Upper lobe of left lung (tissue), 6 donors: ENCODE data around the gene RB1. TPM values are rescaled to one million over a fixed set of nuclear protein-coding genes. Genes with fewer than 3 reads are reported as not detected.

Experiments
- ATAC-seq, 2 donors: fragments of 200-7000 bp; cut with Tn5 transposase; one replicate each; pipeline ENCODE4 v1.9.1; 2022; ENCODE audit warnings: mild to moderate bottlenecking in 2 of 2, moderate library complexity in 2 of 2; ENCODE audit not compliant: low FRiP score in 2 of 2
- DNase-seq, 2 donors: peaks; one replicate each; pipeline ENCODE4 v3.0.0-alpha.2; 2019 to 2020
- H3K27ac ChIP-seq, 4 donors: fragments of 200-600 bp; sonication (generic); one replicate each; pipeline ENCODE4 v1.5.1; 2016 to 2019
- H3K27me3 ChIP-seq, 4 donors: fragments of 200-600 bp; sonication (generic); one replicate each; pipeline ENCODE4 v1.5.1; 2017 to 2019
- H3K36me3 ChIP-seq, 4 donors: fragments of 200-600 bp; sonication (generic); one replicate each; pipeline ENCODE4 v1.5.1; 2016 to 2019
- H3K4me1 ChIP-seq, 4 donors: fragments of 200-600 bp; sonication (generic); one replicate each; pipeline ENCODE4 v1.5.1; 2018 to 2019
- H3K4me3 ChIP-seq, 4 donors: fragments of 200-600 bp; sonication (generic); one replicate each; pipeline ENCODE4 v1.5.1; 2017 to 2019; ENCODE audit warnings: mild to moderate bottlenecking in 2 of 4, moderate library complexity in 1 of 4
- H3K9me3 ChIP-seq, 4 donors: fragments of 200-600 bp; sonication (generic); one replicate each; pipeline ENCODE4 v1.5.1; 2018 to 2019
- EP300 ChIP-seq, 4 donors: sonication (generic); formaldehyde crosslinking; IDR thresholded peaks; one replicate each; pipeline ENCODE4 v1.5.1; 2017; ENCODE audit warnings: antibody characterized with exemption in 4 of 4, control low read depth in 2 of 4
- POLR2A ChIP-seq, 4 donors: fragments of 450-650 bp; IDR thresholded peaks; one replicate each; pipeline ENCODE4 v1.5.1; 2016 to 2017; ENCODE audit warnings: antibody characterized with exemption in 4 of 4, mild to moderate bottlenecking in 2 of 4
- POLR2AphosphoS5 ChIP-seq, 2 donors: sonication (generic); formaldehyde crosslinking; IDR thresholded peaks; one replicate each; pipeline ENCODE4 v1.5.1; 2017; ENCODE audit warnings: antibody characterized with exemption in 2 of 2
- WGBS, 2 donors: methylation state at CpG; one replicate each; pipeline ENCODE4 v1.1.5; 2017 to 2018; 5-methylcytosine and 5-hydroxymethylcytosine counted together
- total RNA-seq, 6 donors: library from RNA; depleted of rRNA in 4 of 6; stranded (reverse); fragments of >200 nt in 4 of 6; gene quantifications; one replicate each; pipeline versions ENCODE4 v1.1.0 to v1.2.1, GENCODE V29; 2016 to 2021
- TF ChIP-seq, protein P1 (sequence below), 6 experiments: fragments of 450-650 bp in 4 of 6; fragments of 200-600 bp in 2 of 6; sonication (generic) in 2 of 6; IDR thresholded peaks; one replicate each; pipeline ENCODE4 v1.5.1; 2016 to 2019; ENCODE audit warnings: antibody characterized with exemption in 6 of 6
- donor health status: DM: no; HTN: no; CAD: no; lungs with moderate emphysema.
- donor health status: DM: no; HTN: yes; CAD: no; lungs with severe emphysema.

RB1 gene
- total RNA-seq, 6 donors from 2014 or later: 20.2 to 46.6 (median 32.9) TPM

DNA sequence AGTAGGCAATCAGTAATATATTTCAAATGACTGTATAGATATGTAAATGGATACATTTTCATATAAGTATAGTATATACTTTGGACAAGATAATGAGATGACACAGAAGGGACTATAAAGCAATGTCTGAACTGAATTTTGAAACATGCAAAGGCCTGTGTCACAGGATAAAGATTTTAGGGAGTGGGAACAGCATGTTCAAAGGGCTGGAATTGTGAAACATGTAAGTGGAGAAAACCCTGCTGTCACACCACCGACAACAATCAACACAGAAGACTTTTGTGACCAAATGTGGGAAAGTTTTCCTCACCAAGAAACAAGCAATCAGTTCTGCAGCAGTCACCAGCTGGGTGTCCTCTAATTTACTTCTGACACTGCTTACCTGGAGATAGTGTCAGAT lies 66.4 kb downstream of the RB1 start:
- WGBS, 2 donors: 76 to 94% methylated on average over 1 of the region's 1 CpG
- Histone ChIP-seq H3K4me1 (no peaks in the 10 kb centered on the region), H3K9me3 (no peaks in the 10 kb centered on the region), H3K27me3 (no peaks in the 10 kb centered on the region), H3K27ac (no peak overlapping the region), H3K36me3 (peaks cover 0 to 47% (median 1%) of the 10 kb centered on the region in 4 donors), H3K4me3 (no peak overlapping the region)
- no peak for ATAC-seq
- peak in 1 of 4 donors; percentile 4 for TF ChIP-seq EP300 (IDR thresholded peaks at IDR 0.05)
- TF ChIP-seq, protein P1, sequence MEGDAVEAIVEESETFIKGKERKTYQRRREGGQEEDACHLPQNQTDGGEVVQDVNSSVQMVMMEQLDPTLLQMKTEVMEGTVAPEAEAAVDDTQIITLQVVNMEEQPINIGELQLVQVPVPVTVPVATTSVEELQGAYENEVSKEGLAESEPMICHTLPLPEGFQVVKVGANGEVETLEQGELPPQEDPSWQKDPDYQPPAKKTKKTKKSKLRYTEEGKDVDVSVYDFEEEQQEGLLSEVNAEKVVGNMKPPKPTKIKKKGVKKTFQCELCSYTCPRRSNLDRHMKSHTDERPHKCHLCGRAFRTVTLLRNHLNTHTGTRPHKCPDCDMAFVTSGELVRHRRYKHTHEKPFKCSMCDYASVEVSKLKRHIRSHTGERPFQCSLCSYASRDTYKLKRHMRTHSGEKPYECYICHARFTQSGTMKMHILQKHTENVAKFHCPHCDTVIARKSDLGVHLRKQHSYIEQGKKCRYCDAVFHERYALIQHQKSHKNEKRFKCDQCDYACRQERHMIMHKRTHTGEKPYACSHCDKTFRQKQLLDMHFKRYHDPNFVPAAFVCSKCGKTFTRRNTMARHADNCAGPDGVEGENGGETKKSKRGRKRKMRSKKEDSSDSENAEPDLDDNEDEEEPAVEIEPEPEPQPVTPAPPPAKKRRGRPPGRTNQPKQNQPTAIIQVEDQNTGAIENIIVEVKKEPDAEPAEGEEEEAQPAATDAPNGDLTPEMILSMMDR (IDR thresholded peaks at IDR 0.05): no peak
- TF ChIP-seq POLR2AphosphoS5 (IDR thresholded peaks at IDR 0.05): no peak
- no peak for TF ChIP-seq POLR2A (IDR thresholded peaks at IDR 0.05)
- no peak for DNase-seq

DNA sequence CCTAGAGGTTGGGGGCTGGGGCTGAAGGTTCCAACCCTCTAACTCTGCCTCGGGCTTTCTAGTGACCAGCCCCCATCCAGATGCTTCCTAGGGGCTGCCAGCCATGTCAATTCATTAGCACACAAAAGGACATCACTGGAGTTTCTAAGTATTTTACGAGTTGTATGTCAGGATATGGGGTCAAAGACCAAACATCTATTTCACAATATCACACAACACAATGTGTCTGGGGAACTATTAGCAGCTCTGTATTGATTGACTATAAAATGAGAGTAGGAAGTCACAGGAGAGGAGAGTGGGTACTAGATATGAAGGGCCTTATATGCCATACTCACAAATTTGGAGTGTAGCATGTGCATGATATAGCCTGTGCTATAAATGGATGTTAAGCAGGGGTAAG lies 67.3 kb downstream of the RB1 start:
- TF ChIP-seq POLR2A (IDR thresholded peaks at IDR 0.05): no peak
- TF ChIP-seq POLR2AphosphoS5 (IDR thresholded peaks at IDR 0.05): no peak
- TF ChIP-seq EP300 (IDR thresholded peaks at IDR 0.05): no peak
- ATAC-seq: no peak
- no peaks in the 10 kb centered on the region for H3K9me3 ChIP-seq
- H3K4me3 ChIP-seq: no peak overlapping the region
- no peak for DNase-seq
- H3K27ac ChIP-seq: peak overlapping the region in 1 of 4 donors; percentile 11
- no peaks in the 10 kb centered on the region for H3K4me1 ChIP-seq
- no peaks in the 10 kb centered on the region for H3K27me3 ChIP-seq
- H3K36me3 ChIP-seq: peaks cover 0 to 52% (median 1%) of the 10 kb centered on the region in 4 donors
- WGBS, 2 donors: 84 to 86% methylated on average over 2 of the region's 2 CpGs

DNA sequence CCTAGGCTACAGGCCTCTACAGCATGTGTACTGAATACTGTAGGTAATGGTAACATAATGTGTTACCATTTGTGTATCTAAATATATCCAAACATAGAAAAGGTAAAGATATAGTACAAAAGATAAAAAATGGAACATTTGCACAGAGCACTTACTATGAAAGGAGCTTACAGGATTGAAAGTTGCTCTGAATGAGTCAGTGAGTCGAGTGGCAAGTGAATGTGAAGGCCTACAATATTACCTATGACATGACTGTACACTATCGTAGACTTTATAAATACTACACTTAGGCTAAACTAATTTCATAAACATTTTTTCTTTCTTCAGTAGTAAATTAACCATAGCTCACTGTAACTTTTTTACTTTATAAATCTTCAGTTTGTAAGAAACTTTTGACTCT lies 74.3 kb downstream of the RB1 start:
- peaks cover 0 to 47% (median 2%) of the 10 kb centered on the region in 4 donors for H3K36me3 ChIP-seq
- no peak overlapping the region for H3K4me3 ChIP-seq

DNA sequence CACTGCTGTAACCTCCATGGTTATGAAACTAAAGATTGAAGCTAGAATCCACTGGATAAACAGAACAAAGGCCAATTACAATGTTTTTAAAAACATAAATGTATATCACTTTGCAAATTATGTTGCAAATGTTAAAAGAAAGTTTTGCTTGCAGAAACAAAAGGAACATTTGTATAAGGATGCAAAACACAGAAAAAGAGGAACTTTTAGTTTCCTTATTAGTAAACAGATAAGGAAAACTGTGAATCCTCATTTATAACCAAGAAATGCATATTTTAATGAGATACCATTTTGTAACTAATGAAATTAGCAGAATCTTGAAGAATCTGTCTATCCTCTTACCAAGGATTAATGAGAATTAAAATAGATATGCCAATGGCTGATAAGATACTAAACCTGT lies 77.0 kb downstream of the RB1 start:
- Histone ChIP-seq H3K4me1 (no peaks in the 10 kb centered on the region), H3K27me3 (no peaks in the 10 kb centered on the region), H3K4me3 (no peak overlapping the region), H3K9me3 (no peaks in the 10 kb centered on the region), H3K27ac (no peak overlapping the region), H3K36me3 (peaks cover 0 to 33% (median 2%) of the 10 kb centered on the region in 4 donors)
- ATAC-seq (no peak), DNase-seq (no peak)
- TF ChIP-seq POLR2AphosphoS5 (IDR thresholded peaks at IDR 0.05): no peak
- TF ChIP-seq, protein P1 (IDR thresholded peaks at IDR 0.05): no peak
- TF ChIP-seq EP300 (IDR thresholded peaks at IDR 0.05): no peak
- no peak for TF ChIP-seq POLR2A (IDR thresholded peaks at IDR 0.05)

More for the DNA sequence above, 74.3 kb downstream of the RB1 start:
- TF ChIP-seq, protein P1 (IDR thresholded peaks at IDR 0.05): no peak
- TF ChIP-seq POLR2AphosphoS5 (IDR thresholded peaks at IDR 0.05): no peak
- TF ChIP-seq POLR2A (IDR thresholded peaks at IDR 0.05): no peak
- no peak for TF ChIP-seq EP300 (IDR thresholded peaks at IDR 0.05)
- Histone ChIP-seq H3K4me1 (no peaks in the 10 kb centered on the region), H3K27ac (no peak overlapping the region), H3K9me3 (no peaks in the 10 kb centered on the region), H3K27me3 (no peaks in the 10 kb centered on the region)
- ATAC-seq (no peak), DNase-seq (no peak)
- WGBS, 2 donors: 92 to 93% methylated on average over 2 of the region's 2 CpGs

DNA sequence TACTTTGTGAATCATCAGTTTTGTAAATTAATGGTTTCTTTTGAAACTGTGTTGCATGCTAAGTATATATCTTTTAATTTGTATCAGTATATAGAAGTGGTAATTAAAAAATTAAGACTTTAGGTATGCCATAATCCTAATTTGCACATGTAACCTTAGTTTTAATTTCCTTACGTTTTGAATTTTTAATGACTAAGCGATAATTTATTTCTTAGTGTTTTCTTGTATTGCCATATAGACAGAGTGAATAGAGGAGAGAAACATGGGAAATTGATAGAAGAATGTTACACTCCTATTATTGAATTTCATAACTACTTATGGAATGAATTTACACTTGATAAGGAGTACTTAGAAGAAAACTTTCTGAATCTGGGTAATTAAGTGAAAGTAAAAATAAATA lies 79.8 kb downstream of the RB1 start:
- Histone ChIP-seq H3K4me3 (no peak overlapping the region), H3K27ac (no peak overlapping the region), H3K9me3 (no peaks in the 10 kb centered on the region), H3K36me3 (peaks cover 0 to 31% (median 3%) of the 10 kb centered on the region in 4 donors), H3K27me3 (no peaks in the 10 kb centered on the region), H3K4me1 (no peaks in the 10 kb centered on the region)
- ATAC-seq: no peak
- TF ChIP-seq, protein P1 (IDR thresholded peaks at IDR 0.05): no peak
- TF ChIP-seq POLR2AphosphoS5 (IDR thresholded peaks at IDR 0.05): no peak
- TF ChIP-seq EP300 (IDR thresholded peaks at IDR 0.05): no peak
- TF ChIP-seq POLR2A (IDR thresholded peaks at IDR 0.05): no peak
- no peak for DNase-seq
- 96% methylated on average over 2 of the region's 2 CpGs for WGBS, 2 donors
